HEK293T (cell line): Measurements from ENCODE around the gene AIM2.

Source experiments
- CTCF ChIA-PET: fragments of 350-600 bp; formaldehyde crosslinking; extraction: SDS; loops from one replicate; lab custom pipeline; 2021; ENCODE audit warnings: antibody characterized with exemption, inconsistent platforms; lab: Yijun Ruan, JAX
- POLR2A ChIA-PET: fragments of 350-600 bp; formaldehyde crosslinking; extraction: SDS; loops from one replicate; lab custom pipeline; 2020; ENCODE audit warnings: antibody characterized with exemption, inconsistent platforms; lab: Yijun Ruan, JAX
- DNase-seq: peaks from one replicate; pipeline ENCODE4 v3.0.0; 2012; ENCODE audit warnings: mixed read lengths; ENCODE audit errors: extremely low spot score
- ARNT ChIP-seq: fragments of 450-650 bp; IDR thresholded peaks from 2 replicates; pipeline ENCODE4 v1.6.1; 2017; ENCODE audit warnings: mild to moderate bottlenecking
- BHLHE40 ChIP-seq: fragments of 450-650 bp; IDR thresholded peaks from 2 replicates; pipeline ENCODE4 v1.6.1; 2016; ENCODE audit warnings: mild to moderate bottlenecking, moderate library complexity, borderline replicate concordance
- CTBP1 ChIP-seq: fragments of 450-650 bp; IDR thresholded peaks from 2 replicates; pipeline ENCODE4 v1.6.1; 2016; ENCODE audit warnings: borderline replicate concordance
- ELF4 ChIP-seq: fragments of 450-650 bp; IDR thresholded peaks from 2 replicates; pipeline ENCODE4 v1.6.1; 2017; ENCODE audit warnings: antibody characterized with exemption
- FOXA1 ChIP-seq: fragments of 450-650 bp; IDR thresholded peaks from 2 replicates; pipeline ENCODE4 v1.6.1; 2016; ENCODE audit warnings: mild to moderate bottlenecking
- FOXK2 ChIP-seq: fragments of 450-650 bp; IDR thresholded peaks from 2 replicates; pipeline ENCODE4 v1.6.1; 2016; ENCODE audit warnings: mild to moderate bottlenecking
- FOXM1 ChIP-seq: fragments of 450-650 bp; IDR thresholded peaks from 2 replicates; pipeline ENCODE4 v1.6.1; 2017; ENCODE audit warnings: mild to moderate bottlenecking, borderline replicate concordance
- HDGF ChIP-seq: fragments of 450-650 bp; IDR thresholded peaks from 2 replicates; pipeline ENCODE4 v1.6.1; 2017; ENCODE audit warnings: antibody characterized with exemption, borderline replicate concordance
- L3MBTL2 ChIP-seq: fragments of 450-650 bp; conservative IDR thresholded peaks from 2 replicates; pipeline ENCODE4 v1.6.1; 2016; ENCODE audit warnings: mild to moderate bottlenecking
- LEF1 ChIP-seq: fragments of 450-650 bp; IDR thresholded peaks from 2 replicates; pipeline ENCODE4 v1.6.1; 2017; ENCODE audit warnings: mild to moderate bottlenecking, borderline replicate concordance
- NFRKB ChIP-seq: fragments of 450-650 bp; IDR thresholded peaks from 2 replicates; pipeline ENCODE4 v1.6.1; 2016; ENCODE audit warnings: mild to moderate bottlenecking, moderate library complexity
- PKNOX1 ChIP-seq: fragments of 450-650 bp; IDR thresholded peaks from 2 replicates; pipeline ENCODE4 v1.6.1; 2016
- SP1 ChIP-seq: fragments of 450-650 bp; IDR thresholded peaks from 2 replicates; pipeline ENCODE4 v1.6.1; 2017
- SUZ12 ChIP-seq: fragments of 450-650 bp; IDR thresholded peaks from 2 replicates; pipeline ENCODE4 v1.6.1; 2016; ENCODE audit warnings: mild to moderate bottlenecking
- TARDBP ChIP-seq: fragments of 450-650 bp; IDR thresholded peaks from 2 replicates; pipeline ENCODE4 v1.6.1; 2016
- ZNF384 ChIP-seq: fragments of 450-650 bp; IDR thresholded peaks from 2 replicates; pipeline ENCODE4 v1.6.1; 2016

The AIM2 gene

GRCh38 chr1:159068886-159069285 is 7.7 kb downstream of the AIM2 start:
- CTCF ChIA-PET = no interaction called here

GRCh38 chr1:159067699-159068621 is 8.6 kb downstream of the AIM2 start:
- no peak for TF ChIP-seq PKNOX1
- ChIA-PET POLR2A (no interaction called here), CTCF (no interaction called here)
- no peak for DNase-seq

More at GRCh38 chr1:159068886-159069285, 7.7 kb downstream of the AIM2 start:
- no peak for TF ChIP-seq FOXM1
- no peak for TF ChIP-seq FOXK2
- no peak for TF ChIP-seq LEF1
- TF ChIP-seq ZNF384 = no peak
- no peak for TF ChIP-seq TARDBP
- no peak for TF ChIP-seq HDGF
- TF ChIP-seq ELF4 = no peak
- no peak for TF ChIP-seq PKNOX1
- TF ChIP-seq SP1 = no peak
- TF ChIP-seq L3MBTL2 = no peak
- no peak for TF ChIP-seq ARNT
- TF ChIP-seq FOXA1 = no peak
- no peak for TF ChIP-seq NFRKB
- no peak for TF ChIP-seq BHLHE40
- TF ChIP-seq CTBP1 = no peak
- DNase-seq = no peak
- POLR2A ChIA-PET = no interaction called here

- POLR2A ChIA-PET = no interaction called here
Measured at GRCh38 chr1:159066108-159066507, 10.5 kb downstream of the AIM2 start.

GRCh38 chr1:159065106-159065505 is 11.5 kb downstream of the AIM2 start:
- ChIA-PET CTCF (no interaction called here), POLR2A (no interaction called here)
- DNase-seq = no peak
- TF ChIP-seq ZNF384 = no peak
- TF ChIP-seq SUZ12 = no peak
- no peak for TF ChIP-seq SP1
- no peak for TF ChIP-seq TARDBP
- no peak for TF ChIP-seq ELF4
- TF ChIP-seq BHLHE40 = no peak
- TF ChIP-seq ARNT = no peak
- TF ChIP-seq FOXM1 = no peak
- TF ChIP-seq HDGF = no peak
- TF ChIP-seq LEF1 = no peak
- TF ChIP-seq CTBP1 = no peak
- no peak for TF ChIP-seq NFRKB
- no peak for TF ChIP-seq FOXK2
- TF ChIP-seq PKNOX1 = no peak

More at GRCh38 chr1:159066108-159066507, 10.5 kb downstream of the AIM2 start:
- CTCF ChIA-PET = no interaction called here
- no peak for DNase-seq
- TF ChIP-seq FOXA1 (no peak), ARNT (no peak), FOXK2 (no peak), BHLHE40 (no peak), L3MBTL2 (no peak)

- ChIA-PET CTCF (no interaction called here), POLR2A (no interaction called here)
- no peak for DNase-seq
- no peak for TF ChIP-seq CTBP1
- no peak for TF ChIP-seq HDGF
- no peak for TF ChIP-seq ZNF384
- no peak for TF ChIP-seq LEF1
- no peak for TF ChIP-seq SUZ12
- TF ChIP-seq FOXK2 = no peak
Measured at GRCh38 chr1:159058751-159059150, 17.8 kb downstream of the AIM2 start.

GRCh38 chr1:159056069-159056698 is 20.4 kb downstream of the AIM2 start:
- ChIA-PET CTCF (no interaction called here), POLR2A (no interaction called here)
- no peak for DNase-seq
- TF ChIP-seq L3MBTL2 = no peak
- no peak for TF ChIP-seq FOXA1
- TF ChIP-seq FOXM1 = no peak
- TF ChIP-seq PKNOX1 = no peak
- TF ChIP-seq CTBP1 = no peak
- no peak for TF ChIP-seq SP1
- no peak for TF ChIP-seq BHLHE40
- TF ChIP-seq SUZ12 = no peak
- TF ChIP-seq ZNF384 = no peak
- no peak for TF ChIP-seq ELF4
- TF ChIP-seq NFRKB = no peak
